NCI-H146 treated with DMSO at 0.1 percent for 48 hours (cell line): ENCODE data around the gene ALKBH7.

Experiments
- DNase-seq: peaks from one replicate; lab custom pipeline; 2025; ENCODE audit not compliant: unreplicated experiment; lab: John Stamatoyannopoulos, UW

ALKBH7 gene

GRCh38 chr19:6424195-6424938, 51.8 kb downstream of the ALKBH7 start, which contains the start of gene KHSRP:
Gene KHSRP (minus strand): TSS chr19:6424811. CDS start chr19:6424701, 110 bp downstream.
- DNase-seq = no peak
